ENCODE measurements around the gene ZNF420.

- no peak for TF ChIP-seq POLR2A (IDR thresholded peaks at IDR 0.05)
- TF ChIP-seq CTCF (IDR thresholded peaks at IDR 0.05): no peak
Observed at GRCh38 chr19:37055330-37055729, 22.9 kb upstream of the ZNF420 start.
